K562 (cell line): ENCODE results near the gene LGALS3BP. TPM values are rescaled to one million over a fixed set of nuclear protein-coding genes. Genes with fewer than 3 reads are reported as not detected.

Experiments used
- CEBPG ChIP-seq, 3 experiments: fragments of 200-800 bp in 1 of 3; sonication (Bioruptor generic) in 1 of 3; sonication (generic) in 1 of 3; formaldehyde crosslinking in 1 of 3; IDR thresholded peaks in 2 of 3; conservative IDR thresholded peaks in 1 of 3; 2 replicates each; pipeline versions ENCODE4 v1.6.1 to v1.8.0; 2016 to 2022; ENCODE audit warnings: missing compliant biosample characterization in 2 of 3, missing genetic modification characterization in 2 of 3, mild to moderate bottlenecking in 1 of 3, missing genetic modification reagents in 1 of 3
- EHMT2 ChIP-seq: fragments of 450-650 bp; IDR thresholded peaks from 2 replicates; pipeline ENCODE4 v1.6.1; 2018; ENCODE audit warnings: antibody characterized with exemption
- NCOA4 ChIP-seq: fragments of 450-650 bp; IDR thresholded peaks from 2 replicates; pipeline ENCODE4 v1.6.1; 2018; ENCODE audit warnings: mild to moderate bottlenecking; ENCODE audit not compliant: partially characterized antibody
- NFYB ChIP-seq: IDR thresholded peaks from 2 replicates; pipeline ENCODE4 v1.6.1; 2011; ENCODE audit warnings: mild to moderate bottlenecking, moderate library complexity; ENCODE audit not compliant: insufficient read length; ENCODE audit errors: extremely low read depth
- NR1H2 ChIP-seq: sonication (generic); formaldehyde crosslinking; IDR thresholded peaks from 2 replicates; pipeline ENCODE4 v1.4.0; 2020; ENCODE audit warnings: mild to moderate bottlenecking, missing genetic modification reagents
- SMARCC2 ChIP-seq: fragments of 450-650 bp; IDR thresholded peaks from 2 replicates; pipeline ENCODE4 v1.6.1; 2017; ENCODE audit warnings: antibody characterized with exemption, moderate library complexity, mild to moderate bottlenecking, low read depth
- SRSF7 ChIP-seq: fragments of 200-400 bp; formaldehyde crosslinking; optimal IDR thresholded peaks from 2 replicates; pipeline ENCODE3; 2017; ENCODE audit warnings: mild to moderate bottlenecking, low read depth, low read length
- STAT5B ChIP-seq: fragments of 250-450 bp; sonication (Bioruptor Pico); IDR thresholded peaks from 2 replicates; pipeline ENCODE4 v1.8.0; 2021; ENCODE audit warnings: mild to moderate bottlenecking, inconsistent platforms
- TEAD4 ChIP-seq, 2 experiments: sonication (generic) in 1 of 2; formaldehyde crosslinking in 1 of 2; IDR thresholded peaks; 2 replicates each; pipeline versions ENCODE4 v1.6.1 to v1.8.0; 2012 to 2022; ENCODE audit warnings: borderline replicate concordance in 1 of 2, inconsistent platforms in 1 of 2, low read length in 1 of 2, mild to moderate bottlenecking in 1 of 2, missing genetic modification reagents in 1 of 2
- ZBTB8A ChIP-seq: fragments of 450-650 bp; IDR thresholded peaks from 2 replicates; pipeline ENCODE4 v1.6.1; 2018; ENCODE audit warnings: mild to moderate bottlenecking, moderate library complexity; ENCODE audit not compliant: partially characterized antibody
- ZNF347 ChIP-seq: fragments of 450-650 bp; formaldehyde crosslinking; IDR thresholded peaks from 2 replicates; pipeline ENCODE4 v1.4.0; 2020; ENCODE audit warnings: low read depth, mild to moderate bottlenecking, moderate library complexity
- ZNF445 ChIP-seq: fragments of 250-450 bp; sonication (Bioruptor Pico); IDR thresholded peaks from 2 replicates; pipeline ENCODE4 v1.4.0; 2020; ENCODE audit warnings: low read depth, mild to moderate bottlenecking, moderate library complexity
- ZNF830 ChIP-seq: fragments of 250-450 bp; sonication (Bioruptor Pico); IDR thresholded peaks from 2 replicates; pipeline ENCODE4 v1.5.0; 2021; ENCODE audit warnings: mild to moderate bottlenecking
- polyA plus RNA-seq, 8 experiments: library from polyadenylated mRNA; depleted of rRNA in 4 of 8; stranded (reverse) in 5 of 8; unstranded in 3 of 8; fragments of >200 nt; fragmentation: Nextera tagmentation in 2 of 8; fragmentation: Illumina TruSeq in 1 of 8; extraction: Ambion mirVana in 2 of 8; extraction: Trizol in 1 of 8; gene quantifications; 2 replicates each; pipeline versions ENCODE4 v1.2.1 to v1.2.3, GENCODE V29; 2011 to 2014; ENCODE audit warnings: inconsistent platforms in 1 of 8, missing spikeins in 1 of 8
- total RNA-seq, 7 experiments: library from RNA; depleted of rRNA in 6 of 7; stranded (reverse); fragments of >200 nt in 6 of 7; fragmentation: Illumina TruSeq in 2 of 7; extraction: Trizol in 2 of 7; gene quantifications; 2 replicates each; pipeline versions ENCODE4 v1.2.1 to v1.2.3, GENCODE V29; 2011 to 2021; ENCODE audit warnings: low replicate concordance in 1 of 7
- TF ChIP-seq, protein P1 (sequence below): fragments of 450-650 bp; IDR thresholded peaks from 2 replicates; pipeline ENCODE4 v1.6.1; 2018; ENCODE audit not compliant: partially characterized antibody
- TF ChIP-seq, protein P2 (sequence below): IDR thresholded peaks from 2 replicates; pipeline ENCODE4 v1.6.1; 2012; ENCODE audit warnings: low read depth, low read length, improper control_type of control experiment, borderline replicate concordance
- TF ChIP-seq, protein P3 (sequence below): fragments of 450-650 bp; IDR thresholded peaks from 2 replicates; pipeline ENCODE4 v1.7.0; 2016; ENCODE audit warnings: borderline replicate concordance

The LGALS3BP gene
- total and polyA plus RNA-seq, 9 of the 15 experiments (the other 6 are each of a cell fraction or from before 2014, with no cell fraction given): 0.39 to 5.3 (median 3.2) TPM

DNA sequence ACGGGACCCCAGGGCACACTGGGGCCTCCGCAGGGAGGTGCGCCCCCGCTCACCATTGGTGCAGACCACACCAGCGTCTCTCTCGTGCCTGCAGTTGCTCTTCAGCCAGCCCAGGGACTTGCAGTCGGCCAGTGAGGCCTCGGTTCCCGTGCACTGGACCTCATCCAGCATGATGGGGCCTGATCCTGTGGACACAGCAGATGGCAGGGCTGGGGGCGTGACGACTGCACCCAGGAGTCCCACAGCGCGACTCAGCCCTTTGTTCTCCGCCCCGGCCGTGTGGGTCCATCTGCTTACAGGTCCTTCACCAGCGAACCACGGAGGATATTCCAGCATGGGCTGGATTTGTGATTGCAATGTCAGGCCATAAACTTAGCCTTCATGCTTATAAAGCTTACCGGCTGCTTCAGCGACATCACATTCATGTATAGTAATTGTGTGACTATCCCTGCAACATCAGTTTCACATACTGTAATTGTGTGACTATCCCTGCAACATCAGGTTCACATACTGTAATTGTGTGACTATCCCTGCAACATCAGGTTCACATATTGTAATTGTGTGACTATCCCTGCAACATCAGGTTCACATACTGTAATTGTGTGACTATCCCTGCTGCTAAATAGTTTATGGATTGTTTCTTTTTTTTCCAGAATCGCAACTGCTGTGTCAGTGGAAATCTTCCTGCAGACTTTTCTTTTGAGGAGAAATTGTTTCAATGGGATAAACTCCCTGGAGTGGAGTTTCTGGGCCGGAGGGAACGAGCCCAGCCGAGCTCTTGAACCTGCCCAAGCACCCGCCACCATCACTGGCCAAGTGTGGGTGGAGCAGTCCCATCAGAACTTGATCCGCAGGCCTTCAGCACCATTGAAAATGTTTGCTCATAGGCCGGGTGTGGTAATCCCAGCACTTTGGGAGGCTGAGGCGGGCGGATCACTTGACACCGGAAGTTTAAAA, 4.8 kb downstream of the LGALS3BP start (continued):
- TF ChIP-seq, protein P1, sequence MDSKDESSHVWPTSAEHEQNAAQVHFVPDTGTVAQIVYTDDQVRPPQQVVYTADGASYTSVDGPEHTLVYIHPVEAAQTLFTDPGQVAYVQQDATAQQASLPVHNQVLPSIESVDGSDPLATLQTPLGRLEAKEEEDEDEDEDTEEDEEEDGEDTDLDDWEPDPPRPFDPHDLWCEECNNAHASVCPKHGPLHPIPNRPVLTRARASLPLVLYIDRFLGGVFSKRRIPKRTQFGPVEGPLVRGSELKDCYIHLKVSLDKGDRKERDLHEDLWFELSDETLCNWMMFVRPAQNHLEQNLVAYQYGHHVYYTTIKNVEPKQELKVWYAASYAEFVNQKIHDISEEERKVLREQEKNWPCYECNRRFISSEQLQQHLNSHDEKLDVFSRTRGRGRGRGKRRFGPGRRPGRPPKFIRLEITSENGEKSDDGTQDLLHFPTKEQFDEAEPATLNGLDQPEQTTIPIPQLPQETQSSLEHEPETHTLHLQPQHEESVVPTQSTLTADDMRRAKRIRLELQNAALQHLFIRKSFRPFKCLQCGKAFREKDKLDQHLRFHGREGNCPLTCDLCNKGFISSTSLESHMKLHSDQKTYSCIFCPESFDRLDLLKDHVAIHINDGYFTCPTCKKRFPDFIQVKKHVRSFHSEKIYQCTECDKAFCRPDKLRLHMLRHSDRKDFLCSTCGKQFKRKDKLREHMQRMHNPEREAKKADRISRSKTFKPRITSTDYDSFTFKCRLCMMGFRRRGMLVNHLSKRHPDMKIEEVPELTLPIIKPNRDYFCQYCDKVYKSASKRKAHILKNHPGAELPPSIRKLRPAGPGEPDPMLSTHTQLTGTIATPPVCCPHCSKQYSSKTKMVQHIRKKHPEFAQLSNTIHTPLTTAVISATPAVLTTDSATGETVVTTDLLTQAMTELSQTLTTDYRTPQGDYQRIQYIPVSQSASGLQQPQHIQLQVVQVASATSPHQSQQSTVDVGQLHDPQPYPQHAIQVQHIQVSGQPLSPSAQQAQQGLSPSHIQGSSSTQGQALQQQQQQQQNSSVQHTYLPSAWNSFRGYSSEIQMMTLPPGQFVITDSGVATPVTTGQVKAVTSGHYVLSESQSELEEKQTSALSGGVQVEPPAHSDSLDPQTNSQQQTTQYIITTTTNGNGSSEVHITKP: no peak
- TF ChIP-seq NFYB (no peak), SRSF7 (no peak), ZBTB8A (no peak), EHMT2 (peak; percentile 95), TEAD4 (IDR thresholded peaks at IDR 0.05; ENCODE audit: low read length) (peak; percentile 56), TEAD4 (CRISPR knock-in tag; IDR thresholded peaks at IDR 0.05; ENCODE audit: borderline replicate concordance) (no peak), NCOA4 (no peak), ZNF347 (CRISPR knock-in tag) (no peak), SMARCC2 (no peak), ZNF445 (CRISPR knock-in tag) (no peak), ZNF830 (CRISPR knock-in tag) (no peak), STAT5B (no peak), NR1H2 (CRISPR knock-in tag) (no peak), CEBPG (CRISPR knock-in tag; IDR thresholded peaks at IDR 0.05) (peak; percentile 85), CEBPG (tag; conservative IDR thresholded peaks at IDR 0.05 in 1 of 2, IDR thresholded peaks at IDR 0.05 in 1 of 2) (peak in 1 of 2 experiments; percentile 59; a peak in 1 of 4 replicates)
- TF ChIP-seq, protein P2, sequence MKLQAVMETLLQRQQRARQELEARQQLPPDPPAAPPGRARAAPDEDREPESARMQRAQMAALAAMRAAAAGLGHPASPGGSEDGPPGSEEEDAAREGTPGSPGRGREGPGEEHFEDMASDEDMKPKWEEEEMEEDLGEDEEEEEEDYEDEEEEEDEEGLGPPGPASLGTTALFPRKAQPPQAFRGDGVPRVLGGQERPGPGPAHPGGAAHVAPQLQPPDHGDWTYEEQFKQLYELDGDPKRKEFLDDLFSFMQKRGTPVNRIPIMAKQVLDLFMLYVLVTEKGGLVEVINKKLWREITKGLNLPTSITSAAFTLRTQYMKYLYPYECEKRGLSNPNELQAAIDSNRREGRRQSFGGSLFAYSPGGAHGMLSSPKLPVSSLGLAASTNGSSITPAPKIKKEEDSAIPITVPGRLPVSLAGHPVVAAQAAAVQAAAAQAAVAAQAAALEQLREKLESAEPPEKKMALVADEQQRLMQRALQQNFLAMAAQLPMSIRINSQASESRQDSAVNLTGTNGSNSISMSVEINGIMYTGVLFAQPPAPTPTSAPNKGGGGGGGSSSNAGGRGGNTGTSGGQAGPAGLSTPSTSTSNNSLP: peak; percentile 94
- TF ChIP-seq, protein P3, sequence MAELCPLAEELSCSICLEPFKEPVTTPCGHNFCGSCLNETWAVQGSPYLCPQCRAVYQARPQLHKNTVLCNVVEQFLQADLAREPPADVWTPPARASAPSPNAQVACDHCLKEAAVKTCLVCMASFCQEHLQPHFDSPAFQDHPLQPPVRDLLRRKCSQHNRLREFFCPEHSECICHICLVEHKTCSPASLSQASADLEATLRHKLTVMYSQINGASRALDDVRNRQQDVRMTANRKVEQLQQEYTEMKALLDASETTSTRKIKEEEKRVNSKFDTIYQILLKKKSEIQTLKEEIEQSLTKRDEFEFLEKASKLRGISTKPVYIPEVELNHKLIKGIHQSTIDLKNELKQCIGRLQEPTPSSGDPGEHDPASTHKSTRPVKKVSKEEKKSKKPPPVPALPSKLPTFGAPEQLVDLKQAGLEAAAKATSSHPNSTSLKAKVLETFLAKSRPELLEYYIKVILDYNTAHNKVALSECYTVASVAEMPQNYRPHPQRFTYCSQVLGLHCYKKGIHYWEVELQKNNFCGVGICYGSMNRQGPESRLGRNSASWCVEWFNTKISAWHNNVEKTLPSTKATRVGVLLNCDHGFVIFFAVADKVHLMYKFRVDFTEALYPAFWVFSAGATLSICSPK: no peak
